GM04503 (cell line): ENCODE data around the gene EYA2.

Source experiments
- DNase-seq: peaks from one replicate; pipeline ENCODE4 v3.0.0-alpha.2; 2012; ENCODE audit warnings: low read depth

Gene EYA2

GRCh38 chr20:47141941-47142773, 247.5 kb downstream of the EYA2 start:
- no peak for DNase-seq

GRCh38 chr20:47142774-47143170, 248.1 kb downstream of the EYA2 start:
- no peak for DNase-seq

- no peak for DNase-seq
Observed at GRCh38 chr20:47143657-47144056, 249.0 kb downstream of the EYA2 start.

GRCh38 chr20:47144463-47144862, 249.8 kb downstream of the EYA2 start:
- no peak for DNase-seq

GRCh38 chr20:47146686-47147085, 252.0 kb downstream of the EYA2 start:
- DNase-seq = peak; percentile 49

GRCh38 chr20:47148059-47148458, 253.4 kb downstream of the EYA2 start:
- DNase-seq = no peak

GRCh38 chr20:47149939-47150338, 255.3 kb downstream of the EYA2 start:
- DNase-seq = no peak

GRCh38 chr20:47150403-47151152, 255.9 kb downstream of the EYA2 start:
- DNase-seq = no peak

- DNase-seq = no peak
Observed at GRCh38 chr20:47152068-47152467, 257.4 kb downstream of the EYA2 start.

GRCh38 chr20:47154089-47154488, 259.4 kb downstream of the EYA2 start:
- DNase-seq = no peak

GRCh38 chr20:47156301-47157137, 261.9 kb downstream of the EYA2 start:
- no peak for DNase-seq

GRCh38 chr20:47159166-47159565, 264.5 kb downstream of the EYA2 start:
- DNase-seq = no peak

GRCh38 chr20:47160240-47160639, 265.6 kb downstream of the EYA2 start:
- no peak for DNase-seq

GRCh38 chr20:47160992-47161391, 266.3 kb downstream of the EYA2 start:
- DNase-seq = no peak

- DNase-seq = no peak
Observed at GRCh38 chr20:47161411-47161810, 266.8 kb downstream of the EYA2 start.

GRCh38 chr20:47164140-47164539, 269.5 kb downstream of the EYA2 start:
- DNase-seq = no peak

- DNase-seq = no peak
Observed at GRCh38 chr20:47165376-47165865, 270.8 kb downstream of the EYA2 start.

GRCh38 chr20:47167846-47168245, 273.2 kb downstream of the EYA2 start:
- no peak for DNase-seq

- no peak for DNase-seq
Observed at GRCh38 chr20:47172579-47172978, 277.9 kb downstream of the EYA2 start.

- DNase-seq = no peak
Observed at GRCh38 chr20:47173596-47174216, 279.1 kb downstream of the EYA2 start.

GRCh38 chr20:47174456-47175243, 280.0 kb downstream of the EYA2 start:
- no peak for DNase-seq
